Chondrocyte (in vitro differentiated cells): Measurements from ENCODE around the gene PCDHGA3. TPM values are rescaled to one million over a fixed set of nuclear protein-coding genes. Genes with fewer than 3 reads are reported as not detected.

Source experiments
- DNase-seq: peaks from one replicate; pipeline ENCODE4 v3.0.0; 2021; ENCODE audit warnings: mixed read lengths, low spot score
- H3K27ac Mint-ChIP-seq: one replicate; pipeline ENCODE4 v1.8.0; 2021; ENCODE audit warnings: mild to moderate bottlenecking, moderate library complexity, mixed read lengths; ENCODE audit not compliant: unreplicated experiment
- H3K27me3 Mint-ChIP-seq: 2 replicates; pipeline ENCODE4 v1.8.0; 2021; ENCODE audit warnings: low read depth, mixed read lengths
- H3K36me3 Mint-ChIP-seq: 2 replicates; pipeline ENCODE4 v1.8.0; 2021; ENCODE audit warnings: low read depth, mixed read lengths
- H3K4me1 Mint-ChIP-seq: 2 replicates; pipeline ENCODE4 v1.8.0; 2021; ENCODE audit warnings: low read depth, mild to moderate bottlenecking, mixed read lengths
- H3K4me3 Mint-ChIP-seq: one replicate; pipeline ENCODE4 v1.8.0; 2021; ENCODE audit warnings: mild to moderate bottlenecking, moderate library complexity, mixed read lengths; ENCODE audit not compliant: unreplicated experiment
- H3K9me3 Mint-ChIP-seq: 2 replicates; pipeline ENCODE4 v1.8.0; 2021; ENCODE audit warnings: low read depth, mixed read lengths
- CTCF ChIP-seq: fragments of 200-600 bp; sonication (generic); IDR thresholded peaks from 2 replicates; pipeline ENCODE4 v1.5.0; 2021; ENCODE audit warnings: antibody characterized with exemption, mild to moderate bottlenecking, moderate library complexity
- total RNA-seq: library from RNA; stranded (reverse); gene quantifications from 3 replicates; pipeline ENCODE4 v1.2.1, GENCODE V29; 2021

PCDHGA3 gene
- total RNA-seq, 1 donor from 2014 or later, result 0.12 TPM

- TF ChIP-seq CTCF, result peak; percentile 49
- H3K27me3 Mint-ChIP-seq, result no peaks in the 10 kb centered on the region
- no peaks in the 10 kb centered on the region for H3K4me1 Mint-ChIP-seq
- H3K4me3 Mint-ChIP-seq, result no peak within 1 kb of the TSS
- H3K9me3 Mint-ChIP-seq, result peaks cover 54% of the 10 kb centered on the region
- DNase-seq, result no peak
- no peak within 1 kb of the TSS for H3K27ac Mint-ChIP-seq
- peaks cover 12% of the 10 kb centered on the region for H3K36me3 Mint-ChIP-seq
Observed at GRCh38 chr5:141354900-141355469, 11.4 kb downstream of the PCDHGA3 start, which contains the start of gene PCDHGA4. Gene PCDHGA4, plus strand, starts transcription at chr5:141355021. Its CDS starts 87 bp downstream, at chr5:141355108.

- Mint-ChIP-seq H3K36me3 (peaks cover 12% of the 10 kb centered on the region), H3K27ac (no peak overlapping the region), H3K4me3 (no peak overlapping the region), H3K9me3 (peaks cover 57% of the 10 kb centered on the region), H3K4me1 (no peaks in the 10 kb centered on the region), H3K27me3 (no peaks in the 10 kb centered on the region)
- no peak for DNase-seq
- TF ChIP-seq CTCF, result no peak
Observed at GRCh38 chr5:141355641-141356040, 12.0 kb downstream of the PCDHGA3 start.

GRCh38 chr5:141356133-141356532 is 12.5 kb downstream of the PCDHGA3 start:
- Mint-ChIP-seq H3K4me3 (no peak overlapping the region), H3K9me3 (peaks cover 59% of the 10 kb centered on the region), H3K4me1 (no peaks in the 10 kb centered on the region), H3K27ac (no peak overlapping the region), H3K36me3 (peaks cover 14% of the 10 kb centered on the region), H3K27me3 (no peaks in the 10 kb centered on the region)
- no peak for DNase-seq
- TF ChIP-seq CTCF, result no peak

- Mint-ChIP-seq H3K9me3 (peaks cover 62% of the 10 kb centered on the region), H3K27me3 (no peaks in the 10 kb centered on the region), H3K4me3 (no peak overlapping the region), H3K27ac (no peak overlapping the region), H3K4me1 (no peaks in the 10 kb centered on the region), H3K36me3 (peaks cover 14% of the 10 kb centered on the region)
- no peak for TF ChIP-seq CTCF
- no peak for DNase-seq
Observed at GRCh38 chr5:141356950-141357349, 13.3 kb downstream of the PCDHGA3 start.

GRCh38 chr5:141359790-141360426 is 16.3 kb downstream of the PCDHGA3 start, which contains the start of gene PCDHGB2:
Gene PCDHGB2, plus strand, starts transcription at chr5:141359994. Its CDS starts 142 bp downstream, at chr5:141360136.
- H3K9me3 Mint-ChIP-seq, result peaks cover 70% of the 10 kb centered on the region

More at GRCh38 chr5:141359790-141360426, 16.3 kb downstream of the PCDHGA3 start, which contains the start of gene PCDHGB2:
- Mint-ChIP-seq H3K4me1 (no peaks in the 10 kb centered on the region), H3K36me3 (peaks cover 17% of the 10 kb centered on the region), H3K4me3 (no peak within 1 kb of the TSS), H3K27ac (no peak within 1 kb of the TSS), H3K27me3 (no peaks in the 10 kb centered on the region)
- peak; percentile 25 for TF ChIP-seq CTCF
- DNase-seq, result no peak
